Activated naive CD8-positive, alpha-beta T cell (primary cell): ENCODE measurements around the gene GARNL3.

ENCODE experiments used
- H3K27ac Mint-ChIP-seq: one replicate; pipeline ENCODE4 v1.8.0; 2021; ENCODE audit warnings: mixed read lengths
- H3K27me3 Mint-ChIP-seq: one replicate; pipeline ENCODE4 v1.8.0; 2021; ENCODE audit warnings: mixed read lengths
- H3K36me3 Mint-ChIP-seq: one replicate; pipeline ENCODE4 v1.8.0; 2021; ENCODE audit warnings: mixed read lengths
- H3K4me1 Mint-ChIP-seq: one replicate; pipeline ENCODE4 v1.8.0; 2021; ENCODE audit warnings: low read depth, mixed read lengths
- H3K4me3 Mint-ChIP-seq: one replicate; pipeline ENCODE4 v1.8.0; 2021; ENCODE audit warnings: mild to moderate bottlenecking, mixed read lengths
- H3K9me3 Mint-ChIP-seq: one replicate; pipeline ENCODE4 v1.8.0; 2021; ENCODE audit warnings: low read depth, mixed read lengths

GARNL3 gene

DNA sequence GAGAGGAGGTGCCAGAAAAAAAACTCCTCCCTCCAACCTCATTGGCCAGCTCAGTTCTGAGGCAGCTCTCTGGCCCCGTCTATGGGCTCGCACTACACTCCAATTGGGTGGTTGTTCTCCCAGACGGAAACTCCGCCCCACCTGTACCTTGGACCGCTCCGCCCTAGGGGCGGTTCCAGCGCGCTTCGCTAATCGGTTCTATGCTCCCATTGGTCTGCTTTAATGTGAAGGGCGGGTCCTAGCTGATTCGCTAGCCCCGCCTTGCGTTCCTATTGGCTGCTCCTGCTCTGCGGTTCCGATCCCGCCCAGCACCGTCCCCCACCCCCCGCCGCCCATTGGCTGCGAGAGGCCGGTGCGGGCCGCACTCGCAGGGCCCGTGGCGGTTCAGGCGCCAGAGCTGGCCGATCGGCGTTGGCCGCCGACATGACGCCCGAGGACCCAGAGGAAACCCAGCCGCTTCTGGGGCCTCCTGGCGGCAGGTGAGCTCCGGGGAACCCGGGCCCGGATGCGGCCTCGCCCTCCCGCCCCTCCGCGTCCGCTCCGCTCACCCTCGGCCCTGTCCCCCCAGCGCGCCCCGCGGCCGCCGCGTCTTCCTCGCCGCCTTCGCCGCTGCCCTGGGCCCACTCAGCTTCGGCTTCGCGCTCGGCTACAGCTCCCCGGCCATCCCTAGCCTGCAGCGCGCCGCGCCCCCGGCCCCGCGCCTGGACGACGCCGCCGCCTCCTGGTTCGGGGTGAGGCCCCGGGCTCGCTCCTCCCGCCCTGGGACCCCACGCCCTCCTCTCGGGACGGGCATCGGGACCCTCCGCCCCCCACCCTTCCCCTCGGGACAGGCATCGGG is 132.5 kb downstream of the GARNL3 start, which contains the start of gene SLC2A8:
Gene SLC2A8, plus strand, starts transcription at position 362 of the 838 bp plus-strand sequence. Its CDS starts 62 bp downstream, at position 424.
- Mint-ChIP-seq H3K9me3 (no peaks in the 10 kb centered on the region), H3K36me3 (no peaks in the 10 kb centered on the region), H3K4me1 (peaks cover 12% of the 10 kb centered on the region), H3K4me3 (peak within 1 kb of the TSS; percentile 70), H3K27me3 (peaks cover 53% of the 10 kb centered on the region), H3K27ac (no peak within 1 kb of the TSS)

DNA sequence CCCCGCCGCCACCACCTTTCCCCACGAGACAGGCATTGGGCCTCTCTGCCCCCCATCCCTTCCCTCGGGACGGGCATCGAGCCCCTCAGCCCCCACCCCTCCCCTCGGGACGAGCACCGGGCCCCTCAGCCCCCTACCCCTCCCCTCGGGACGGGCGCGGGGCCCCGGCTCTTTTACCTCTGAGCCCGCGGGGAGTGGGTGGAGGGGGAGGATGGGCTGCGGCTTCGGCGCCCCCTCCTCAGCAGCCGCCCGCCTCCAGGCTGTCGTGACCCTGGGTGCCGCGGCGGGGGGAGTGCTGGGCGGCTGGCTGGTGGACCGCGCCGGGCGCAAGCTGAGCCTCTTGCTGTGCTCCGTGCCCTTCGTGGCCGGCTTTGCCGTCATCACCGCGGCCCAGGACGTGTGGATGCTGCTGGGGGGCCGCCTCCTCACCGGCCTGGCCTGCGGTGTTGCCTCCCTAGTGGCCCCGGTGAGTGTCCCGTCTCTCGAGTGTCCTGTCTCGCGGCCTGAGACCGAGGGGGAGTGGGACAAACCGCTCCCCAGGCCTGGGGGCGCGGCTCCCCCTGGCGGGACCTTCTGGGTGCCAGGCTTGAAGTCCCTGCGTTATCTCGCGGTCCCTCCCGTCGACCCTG is 133.2 kb downstream of the GARNL3 start:
- H3K36me3 Mint-ChIP-seq: no peaks in the 10 kb centered on the region
- peaks cover 49% of the 10 kb centered on the region for H3K27me3 Mint-ChIP-seq
- peak overlapping the region; percentile 70 for H3K4me3 Mint-ChIP-seq
- H3K4me1 Mint-ChIP-seq: peaks cover 12% of the 10 kb centered on the region
- no peak overlapping the region for H3K27ac Mint-ChIP-seq
- no peaks in the 10 kb centered on the region for H3K9me3 Mint-ChIP-seq

DNA sequence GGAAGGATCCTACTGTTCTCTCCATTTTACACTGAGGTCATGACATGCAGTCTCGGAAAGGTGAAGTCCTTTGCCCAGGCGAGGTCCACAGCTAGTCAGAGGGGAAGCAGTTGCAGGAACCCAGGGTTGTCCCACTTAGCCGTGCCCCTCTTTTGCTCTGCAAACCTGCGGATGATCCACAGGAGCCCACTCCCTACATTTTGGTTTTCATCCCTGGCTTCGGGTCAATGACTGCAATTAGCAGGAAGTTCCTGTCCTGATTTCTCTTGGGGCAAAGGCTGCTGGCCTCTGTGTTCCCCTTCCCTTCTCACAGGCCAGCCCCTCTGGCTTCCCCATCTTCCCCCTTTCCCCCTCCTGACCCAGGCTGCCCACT is 133.7 kb downstream of the GARNL3 start:
- Mint-ChIP-seq H3K4me3 (peak overlapping the region; percentile 70), H3K9me3 (no peaks in the 10 kb centered on the region), H3K36me3 (no peaks in the 10 kb centered on the region), H3K27ac (no peak overlapping the region), H3K4me1 (peaks cover 12% of the 10 kb centered on the region), H3K27me3 (peaks cover 44% of the 10 kb centered on the region)

DNA sequence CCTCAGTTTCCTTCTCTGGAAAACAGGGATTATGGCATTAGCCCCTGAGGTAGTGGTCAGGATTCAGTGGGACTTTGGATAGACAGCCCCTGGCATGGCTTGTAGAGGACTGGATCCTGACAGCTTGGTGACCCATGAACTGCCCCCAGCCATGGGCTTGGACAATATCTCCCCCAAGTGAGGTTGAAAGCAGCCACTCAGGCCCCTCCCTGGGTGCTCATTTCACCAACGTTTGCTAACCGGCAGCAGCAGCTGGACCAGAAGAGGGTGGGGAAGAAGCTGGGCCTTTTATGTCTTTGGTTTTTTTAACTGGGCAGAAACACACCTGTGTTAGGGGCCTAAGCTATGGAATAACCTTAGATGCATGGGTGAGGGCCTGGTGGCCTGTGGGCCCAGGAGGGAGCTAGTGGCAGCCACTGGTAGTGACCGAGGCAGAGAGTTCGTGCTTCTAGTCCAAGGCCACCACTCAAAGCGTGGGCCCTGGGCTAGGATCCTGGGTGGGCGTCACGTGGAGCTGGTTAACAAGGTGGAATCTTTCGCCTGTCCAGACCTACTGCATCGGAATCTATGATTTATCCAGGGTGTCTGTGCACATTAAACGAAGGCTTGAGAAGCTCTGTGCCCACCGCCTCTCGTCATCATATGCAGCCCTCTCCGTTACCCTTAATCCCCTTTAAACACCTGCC is 134.3 kb downstream of the GARNL3 start:
- no peak overlapping the region for H3K27ac Mint-ChIP-seq
- no peaks in the 10 kb centered on the region for H3K9me3 Mint-ChIP-seq
- peaks cover 12% of the 10 kb centered on the region for H3K4me1 Mint-ChIP-seq
- no peaks in the 10 kb centered on the region for H3K36me3 Mint-ChIP-seq
- H3K27me3 Mint-ChIP-seq: peaks cover 39% of the 10 kb centered on the region
- H3K4me3 Mint-ChIP-seq: peak overlapping the region; percentile 70

GRCh38 chr9:127399736-127400269 is 135.2 kb downstream of the GARNL3 start:
- Mint-ChIP-seq H3K4me3 (no peak overlapping the region), H3K4me1 (peaks cover 12% of the 10 kb centered on the region), H3K9me3 (no peaks in the 10 kb centered on the region), H3K36me3 (no peaks in the 10 kb centered on the region), H3K27me3 (peaks cover 35% of the 10 kb centered on the region), H3K27ac (no peak overlapping the region)

GRCh38 chr9:127402401-127403090 is 138.0 kb downstream of the GARNL3 start:
- no peaks in the 10 kb centered on the region for H3K36me3 Mint-ChIP-seq
- no peaks in the 10 kb centered on the region for H3K9me3 Mint-ChIP-seq
- H3K27me3 Mint-ChIP-seq: peaks cover 28% of the 10 kb centered on the region
- H3K4me1 Mint-ChIP-seq: peaks cover 6% of the 10 kb centered on the region
- H3K27ac Mint-ChIP-seq: no peak overlapping the region
- H3K4me3 Mint-ChIP-seq: no peak overlapping the region

- Mint-ChIP-seq H3K36me3 (no peaks in the 10 kb centered on the region), H3K4me3 (no peak overlapping the region), H3K27ac (no peak overlapping the region), H3K4me1 (no peaks in the 10 kb centered on the region), H3K9me3 (no peaks in the 10 kb centered on the region), H3K27me3 (peaks cover 25% of the 10 kb centered on the region)
Observed at GRCh38 chr9:127403507-127404192, 139.1 kb downstream of the GARNL3 start.

DNA sequence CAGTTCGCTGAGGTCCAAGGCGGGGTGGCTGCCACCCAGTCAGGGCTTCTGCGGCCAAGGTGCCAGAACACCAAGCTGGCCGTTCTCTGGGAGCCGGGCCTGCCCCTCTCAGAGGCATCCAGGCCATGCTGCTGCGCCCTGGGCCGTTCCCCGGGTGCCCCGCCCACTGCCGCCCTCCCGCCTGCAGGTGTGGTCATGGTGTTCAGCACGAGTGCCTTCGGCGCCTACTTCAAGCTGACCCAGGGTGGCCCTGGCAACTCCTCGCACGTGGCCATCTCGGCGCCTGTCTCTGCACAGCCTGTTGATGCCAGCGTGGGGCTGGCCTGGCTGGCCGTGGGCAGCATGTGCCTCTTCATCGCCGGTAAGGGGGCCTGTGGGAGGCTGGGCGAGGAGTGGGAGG is 140.1 kb downstream of the GARNL3 start:
- H3K36me3 Mint-ChIP-seq: no peaks in the 10 kb centered on the region
- no peak overlapping the region for H3K4me3 Mint-ChIP-seq
- no peak overlapping the region for H3K27ac Mint-ChIP-seq
- H3K27me3 Mint-ChIP-seq: peaks cover 24% of the 10 kb centered on the region
- H3K4me1 Mint-ChIP-seq: no peaks in the 10 kb centered on the region
- no peaks in the 10 kb centered on the region for H3K9me3 Mint-ChIP-seq

- no peaks in the 10 kb centered on the region for H3K4me1 Mint-ChIP-seq
- no peaks in the 10 kb centered on the region for H3K36me3 Mint-ChIP-seq
- H3K9me3 Mint-ChIP-seq: no peaks in the 10 kb centered on the region
- H3K27ac Mint-ChIP-seq: no peak overlapping the region
- peaks cover 23% of the 10 kb centered on the region for H3K27me3 Mint-ChIP-seq
- no peak overlapping the region for H3K4me3 Mint-ChIP-seq
Observed at GRCh38 chr9:127405344-127406125, 141.0 kb downstream of the GARNL3 start.

DNA sequence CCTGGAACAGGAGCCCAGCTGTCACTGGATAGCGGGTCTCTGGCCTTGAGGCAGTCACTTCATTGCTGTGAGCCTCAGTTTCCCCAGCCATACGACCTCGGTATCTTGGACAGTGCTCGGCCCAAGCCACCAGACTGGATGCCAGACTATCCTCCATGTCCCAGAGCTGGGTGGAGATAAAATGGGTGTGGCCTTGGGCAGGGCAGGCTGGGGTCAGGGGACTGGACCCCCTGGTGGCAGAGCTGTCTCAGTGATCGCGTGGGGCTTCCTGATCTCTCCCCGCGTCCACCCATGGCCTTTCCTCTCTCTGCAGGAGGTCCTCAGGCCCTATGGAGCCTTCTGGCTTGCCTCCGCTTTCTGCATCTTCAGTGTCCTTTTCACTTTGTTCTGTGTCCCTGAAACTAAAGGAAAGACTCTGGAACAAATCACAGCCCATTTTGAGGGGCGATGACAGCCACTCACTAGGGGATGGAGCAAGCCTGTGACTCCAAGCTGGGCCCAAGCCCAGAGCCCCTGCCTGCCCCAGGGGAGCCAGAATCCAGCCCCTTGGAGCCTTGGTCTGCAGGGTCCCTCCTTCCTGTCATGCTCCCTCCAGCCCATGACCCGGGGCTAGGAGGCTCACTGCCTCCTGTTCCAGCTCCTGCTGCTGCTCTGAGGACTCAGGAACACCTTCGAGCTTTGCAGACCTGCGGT is 142.4 kb downstream of the GARNL3 start:
- Mint-ChIP-seq H3K9me3 (no peaks in the 10 kb centered on the region), H3K27me3 (peaks cover 20% of the 10 kb centered on the region), H3K27ac (no peak overlapping the region), H3K4me3 (no peak overlapping the region), H3K36me3 (no peaks in the 10 kb centered on the region), H3K4me1 (no peaks in the 10 kb centered on the region)

GRCh38 chr9:127407492-127407843 is 142.9 kb downstream of the GARNL3 start:
- no peak overlapping the region for H3K4me3 Mint-ChIP-seq
- H3K27ac Mint-ChIP-seq: no peak overlapping the region
- no peaks in the 10 kb centered on the region for H3K9me3 Mint-ChIP-seq
- peaks cover 21% of the 10 kb centered on the region for H3K27me3 Mint-ChIP-seq
- H3K36me3 Mint-ChIP-seq: no peaks in the 10 kb centered on the region
- H3K4me1 Mint-ChIP-seq: no peaks in the 10 kb centered on the region

- peaks cover 31% of the 10 kb centered on the region for H3K27me3 Mint-ChIP-seq
- no peak overlapping the region for H3K4me3 Mint-ChIP-seq
- no peaks in the 10 kb centered on the region for H3K9me3 Mint-ChIP-seq
- no peaks in the 10 kb centered on the region for H3K4me1 Mint-ChIP-seq
- H3K27ac Mint-ChIP-seq: no peak overlapping the region
- no peaks in the 10 kb centered on the region for H3K36me3 Mint-ChIP-seq
Observed at GRCh38 chr9:127411122-127411521, 146.5 kb downstream of the GARNL3 start.

DNA sequence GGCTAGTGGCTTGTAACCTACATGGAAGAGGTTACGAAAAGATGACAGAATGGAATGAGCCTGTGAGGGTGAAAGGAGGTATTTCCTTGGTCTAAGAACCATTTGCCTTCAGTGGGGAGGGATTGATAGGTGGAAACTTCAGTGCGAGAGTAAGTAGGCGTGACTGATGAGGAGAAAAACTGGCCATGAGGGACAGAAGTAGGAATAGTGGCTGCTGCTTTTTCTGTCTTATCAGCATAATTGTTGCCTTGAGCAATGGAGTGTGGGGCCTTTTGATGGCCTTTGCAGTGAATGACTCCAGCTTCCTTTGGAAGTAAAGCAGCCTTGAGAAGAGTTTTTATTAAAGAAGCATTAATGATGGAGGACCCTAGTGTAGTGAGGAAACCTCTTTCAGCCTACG is 150.6 kb downstream of the GARNL3 start:
- Mint-ChIP-seq H3K27me3 (peaks cover 24% of the 10 kb centered on the region), H3K27ac (no peak overlapping the region)

More for the DNA sequence above, 150.6 kb downstream of the GARNL3 start:
- H3K4me3 Mint-ChIP-seq: no peak overlapping the region
- peaks cover 2% of the 10 kb centered on the region for H3K4me1 Mint-ChIP-seq
- no peaks in the 10 kb centered on the region for H3K9me3 Mint-ChIP-seq
- no peaks in the 10 kb centered on the region for H3K36me3 Mint-ChIP-seq
